Testis (tissue), 2 donors: ENCODE data around the gene HS3ST5.

Experiments
- POLR2A ChIP-seq: fragments of 450-650 bp; IDR thresholded peaks from one replicate; pipeline ENCODE4 v1.6.1; 2017; ENCODE audit warnings: antibody characterized with exemption, mild to moderate bottlenecking, moderate library complexity
- TF ChIP-seq, protein P1 (sequence below), 3 experiments: fragments of 450-650 bp in 2 of 3; fragments of 200-600 bp in 1 of 3; sonication (generic) in 1 of 3; IDR thresholded peaks; one replicate each; pipeline ENCODE4 v1.5.1; 2016 to 2019; ENCODE audit warnings: antibody characterized with exemption in 3 of 3, mild to moderate bottlenecking in 2 of 3, moderate library complexity in 1 of 3

DNA sequence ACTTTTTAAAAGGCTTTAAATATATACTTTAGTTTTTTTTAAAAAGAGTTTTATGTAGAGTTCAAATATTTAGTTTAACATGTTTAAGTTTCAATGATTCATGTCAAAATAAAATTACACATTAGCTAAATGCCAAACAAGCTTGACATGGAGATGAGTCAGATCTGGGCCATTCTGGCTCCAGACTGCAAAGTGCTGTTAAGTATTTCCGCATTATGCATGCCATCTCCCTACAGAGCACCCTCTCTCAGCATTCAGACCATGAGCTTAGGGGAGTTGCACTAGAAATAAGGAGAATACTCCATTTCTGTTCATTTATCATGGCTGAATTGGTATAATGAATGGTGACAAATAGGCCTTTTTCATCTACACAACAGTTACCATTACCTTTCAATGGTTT, 21.5 kb upstream of the HS3ST5 start:
- TF ChIP-seq, protein P1, sequence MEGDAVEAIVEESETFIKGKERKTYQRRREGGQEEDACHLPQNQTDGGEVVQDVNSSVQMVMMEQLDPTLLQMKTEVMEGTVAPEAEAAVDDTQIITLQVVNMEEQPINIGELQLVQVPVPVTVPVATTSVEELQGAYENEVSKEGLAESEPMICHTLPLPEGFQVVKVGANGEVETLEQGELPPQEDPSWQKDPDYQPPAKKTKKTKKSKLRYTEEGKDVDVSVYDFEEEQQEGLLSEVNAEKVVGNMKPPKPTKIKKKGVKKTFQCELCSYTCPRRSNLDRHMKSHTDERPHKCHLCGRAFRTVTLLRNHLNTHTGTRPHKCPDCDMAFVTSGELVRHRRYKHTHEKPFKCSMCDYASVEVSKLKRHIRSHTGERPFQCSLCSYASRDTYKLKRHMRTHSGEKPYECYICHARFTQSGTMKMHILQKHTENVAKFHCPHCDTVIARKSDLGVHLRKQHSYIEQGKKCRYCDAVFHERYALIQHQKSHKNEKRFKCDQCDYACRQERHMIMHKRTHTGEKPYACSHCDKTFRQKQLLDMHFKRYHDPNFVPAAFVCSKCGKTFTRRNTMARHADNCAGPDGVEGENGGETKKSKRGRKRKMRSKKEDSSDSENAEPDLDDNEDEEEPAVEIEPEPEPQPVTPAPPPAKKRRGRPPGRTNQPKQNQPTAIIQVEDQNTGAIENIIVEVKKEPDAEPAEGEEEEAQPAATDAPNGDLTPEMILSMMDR (IDR thresholded peaks at IDR 0.05), result no peak
- no peak for TF ChIP-seq POLR2A
